Activated naive CD8-positive, alpha-beta T cell treated with anti-CD3 and anti-CD28 coated beads, Interleukin-2, amount 50 U/mL, for 16 hours (primary cell): Measurements from ENCODE around the gene EPB41L1.
"Not testable (repeated sequence)": the region's sequence is repeated elsewhere in the genome, so short reads cannot be mapped to it uniquely, and the experiment has no call there.

ENCODE experiments used
- DNase-seq: peaks from one replicate; pipeline ENCODE4 v3.0.0-alpha.2; 2020; ENCODE audit warnings: low read depth, low spot score

EPB41L1 gene

DNA sequence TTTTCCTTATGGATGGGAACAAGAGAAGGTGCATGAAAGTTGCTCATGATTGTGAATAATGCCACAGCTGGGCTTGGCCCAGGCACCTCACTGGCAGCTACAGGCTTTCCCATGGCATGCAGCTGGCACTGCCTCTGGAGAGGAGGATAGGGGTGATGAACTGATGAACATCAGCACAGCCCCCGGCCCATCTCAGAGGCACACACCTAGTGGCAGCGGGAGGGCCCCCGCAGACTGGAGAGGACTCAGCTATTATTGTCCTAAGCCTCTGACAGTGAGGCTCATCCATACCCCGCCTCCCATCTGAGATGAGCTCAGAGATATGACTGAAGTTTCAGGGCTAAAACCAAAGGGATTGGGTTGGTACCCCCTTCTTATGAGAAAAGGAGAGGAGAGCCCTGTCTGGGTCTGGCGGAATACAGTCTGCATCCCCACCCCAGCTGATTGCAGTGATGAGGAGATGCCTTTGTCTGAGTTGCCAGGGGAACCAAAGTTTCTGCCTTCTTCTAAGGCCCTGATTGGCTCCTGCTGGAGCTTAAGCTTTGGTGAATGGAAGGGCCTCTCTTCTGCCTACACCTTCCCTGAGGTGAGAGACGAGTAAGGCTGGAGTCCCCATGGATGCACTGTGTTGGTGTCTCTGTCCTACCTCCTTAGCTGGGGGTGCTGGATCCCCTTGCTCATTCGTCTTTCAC, 27.6 kb upstream of the EPB41L1 start:
- no peak for DNase-seq

GRCh38 chr20:36128463-36129159, 25.9 kb upstream of the EPB41L1 start:
- DNase-seq: no peak

DNA sequence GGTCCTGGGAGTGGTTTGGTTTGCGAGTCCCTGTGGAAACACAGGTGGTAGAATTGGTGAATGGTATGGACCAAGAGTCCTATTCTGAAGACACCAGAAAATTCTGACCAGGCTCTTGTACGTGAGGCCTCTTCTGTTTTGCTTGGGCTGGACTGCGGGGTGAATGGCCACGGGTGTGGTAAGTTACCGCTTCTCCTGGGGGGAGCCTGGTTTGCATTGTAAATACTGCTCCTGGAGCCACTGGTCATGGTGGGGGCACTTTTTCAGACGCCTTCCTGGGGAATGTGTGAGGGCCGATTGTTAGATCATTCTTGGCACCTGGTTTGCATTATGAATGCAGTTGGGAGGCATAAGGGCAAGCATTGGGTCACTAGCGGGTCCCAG, 25.4 kb upstream of the EPB41L1 start:
- no peak for DNase-seq

- DNase-seq: no peak
Observed at GRCh38 chr20:36130390-36130789, 24.1 kb upstream of the EPB41L1 start.

DNA sequence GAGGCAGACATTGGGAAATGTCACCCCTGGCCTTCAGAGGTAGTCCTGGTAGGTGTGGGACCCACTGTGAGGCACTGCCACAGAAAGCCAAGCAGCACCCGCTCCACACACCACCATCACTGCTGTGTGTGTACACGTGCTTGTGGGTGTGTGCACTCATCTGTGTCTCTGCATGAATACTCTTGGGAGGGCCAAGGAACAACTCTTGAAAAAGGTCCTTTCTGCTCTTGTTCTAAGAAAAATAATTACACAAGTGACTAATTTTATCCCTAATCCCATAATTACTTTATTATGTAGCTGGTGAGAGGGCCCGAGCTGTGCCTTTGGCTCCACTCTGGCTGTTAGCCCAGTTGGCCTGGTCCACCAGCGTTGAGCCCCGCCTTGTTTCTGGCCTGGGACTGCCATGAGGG, 21.7 kb upstream of the EPB41L1 start:
- no peak for DNase-seq

DNA sequence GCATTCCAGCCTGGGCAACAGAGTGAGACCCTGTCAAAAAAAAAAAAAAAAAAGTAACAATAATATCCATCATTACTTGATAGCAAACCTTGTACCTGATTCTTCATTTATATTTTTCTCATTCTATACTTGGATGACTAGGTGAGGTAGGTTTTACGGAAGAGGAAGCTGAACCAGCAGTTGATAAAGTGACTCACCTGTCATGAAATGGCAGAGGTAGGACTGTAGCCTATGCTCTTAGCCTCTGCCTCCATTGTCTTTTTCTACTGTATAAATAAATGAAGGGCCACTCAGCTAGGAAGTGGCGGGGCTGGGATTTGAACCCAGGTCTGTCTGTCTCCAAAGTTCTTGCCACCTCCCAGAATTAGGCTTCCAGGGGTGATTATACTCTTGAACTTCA, 20.7 kb upstream of the EPB41L1 start:
- no peak for DNase-seq

GRCh38 chr20:36135159-36135558, 19.4 kb upstream of the EPB41L1 start:
- no peak for DNase-seq

DNA sequence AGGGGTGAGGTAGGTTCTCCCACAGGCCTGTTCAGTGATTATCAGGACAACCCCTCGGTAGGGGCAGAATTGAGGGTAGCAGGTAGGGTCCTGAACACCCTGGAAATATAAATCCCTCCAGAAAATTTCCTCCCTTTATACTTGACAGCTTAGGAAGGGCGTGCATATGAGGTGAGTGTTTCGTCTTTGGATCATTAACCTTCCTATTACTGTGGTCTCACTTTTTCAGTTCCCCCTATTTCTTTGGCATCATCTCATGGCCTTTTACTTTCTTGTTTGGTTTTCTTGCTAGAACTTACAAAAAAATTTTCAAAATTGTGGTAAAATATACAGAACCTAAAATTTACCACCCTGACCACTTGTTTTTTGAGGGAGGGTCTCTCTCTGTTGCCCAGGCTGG, 18.7 kb upstream of the EPB41L1 start:
- no peak for DNase-seq

DNA sequence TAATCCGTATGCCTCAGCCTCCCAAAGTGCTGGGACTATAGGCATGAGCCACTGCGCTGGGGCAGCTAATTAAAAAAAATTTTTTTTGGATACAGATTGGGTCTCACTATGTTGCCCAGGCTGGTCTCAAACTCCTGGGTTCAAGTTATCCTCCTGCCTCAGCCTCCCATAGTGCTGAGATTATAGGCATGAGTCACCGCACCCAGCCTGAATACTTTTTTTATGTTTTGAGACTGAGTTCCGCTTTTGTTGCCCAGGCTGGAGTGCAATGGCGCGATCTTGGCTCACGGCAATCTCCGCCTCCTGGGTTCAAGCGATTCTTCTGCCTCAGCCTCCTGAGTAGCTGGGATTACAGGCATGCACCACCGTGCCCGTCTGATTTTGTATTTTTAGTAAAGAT, 17.2 kb upstream of the EPB41L1 start:
- not testable (repeated sequence) for DNase-seq

DNA sequence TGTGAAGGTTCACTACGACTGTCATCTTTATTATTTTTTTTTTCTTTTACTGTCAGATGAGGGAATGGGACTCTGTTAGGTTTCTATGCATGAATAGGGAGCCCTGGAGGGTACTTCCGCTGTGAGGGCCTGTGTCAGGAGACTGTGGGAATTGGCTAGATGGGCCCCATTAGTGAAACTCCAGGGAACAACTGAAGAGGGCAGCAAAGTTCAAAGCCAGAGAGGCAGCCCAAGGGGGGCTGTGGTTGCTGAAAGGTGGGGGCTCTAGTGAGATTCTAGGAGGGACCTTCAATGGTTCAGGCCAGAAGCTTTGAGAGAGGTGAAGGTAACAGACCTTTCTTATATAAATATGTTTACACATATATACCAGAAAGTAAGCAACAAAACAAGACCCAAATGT, 13.2 kb upstream of the EPB41L1 start:
- no peak for DNase-seq

GRCh38 chr20:36144336-36144735, 10.2 kb upstream of the EPB41L1 start:
- no peak for DNase-seq

DNA sequence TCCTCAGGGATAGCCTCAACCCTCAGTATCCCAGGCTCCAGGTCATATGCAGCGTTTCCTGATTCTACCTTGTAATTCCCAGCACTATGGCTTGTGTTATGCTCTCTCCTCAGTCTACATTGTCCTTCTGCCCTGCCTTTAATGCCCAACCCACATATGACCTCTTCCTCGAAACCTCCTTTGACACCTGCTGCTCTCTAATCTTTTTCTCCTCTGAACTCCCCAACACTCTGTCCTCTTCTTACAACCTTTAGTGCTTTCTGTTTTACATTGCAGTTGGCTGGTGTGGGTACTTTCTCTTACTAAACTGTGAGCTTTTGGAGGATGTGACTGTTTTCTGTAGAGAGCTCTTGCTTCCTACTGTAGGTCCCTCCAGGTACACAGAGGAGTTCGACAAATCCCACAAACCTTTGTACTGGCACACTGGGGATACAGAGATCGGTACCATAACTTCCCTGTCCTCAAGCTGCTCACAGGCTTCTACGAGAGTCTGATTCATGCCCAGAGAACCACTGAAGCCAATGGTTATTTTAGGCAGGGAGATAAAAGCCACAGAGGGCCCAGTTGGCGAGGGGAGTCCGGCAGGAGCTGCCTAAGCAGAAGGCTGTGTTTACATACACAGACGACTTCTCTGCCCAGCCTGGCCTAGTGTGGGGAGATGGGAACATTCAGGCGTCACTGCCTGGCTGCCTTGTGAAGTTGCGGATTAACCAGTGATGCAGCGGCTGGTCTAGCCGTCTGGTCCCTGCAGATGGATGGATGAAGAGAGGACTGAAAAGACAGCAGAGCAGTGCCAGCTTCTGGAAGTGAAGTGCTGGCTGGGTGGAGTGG, 8.4 kb upstream of the EPB41L1 start:
- no peak for DNase-seq

DNA sequence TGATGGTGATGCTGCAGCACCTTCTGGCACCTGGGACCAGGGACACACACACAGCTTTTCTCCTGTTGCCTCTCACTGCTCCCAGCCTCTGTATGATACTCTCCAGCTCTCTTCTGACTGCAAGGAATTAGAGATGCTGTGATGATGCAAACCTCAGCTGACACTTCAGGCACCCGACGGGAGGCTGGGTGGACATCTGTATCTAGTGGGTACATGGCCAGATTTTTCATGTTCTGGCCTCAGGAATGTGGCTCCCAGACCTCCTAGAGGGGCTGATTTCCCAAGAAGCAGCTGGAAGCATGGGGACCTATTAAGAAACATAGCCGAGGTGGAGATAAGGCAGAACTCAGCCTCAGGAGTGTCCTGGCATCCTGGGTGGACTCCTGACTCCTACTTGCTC, 6.8 kb upstream of the EPB41L1 start:
- DNase-seq: no peak

- DNase-seq: no peak
Observed at GRCh38 chr20:36148439-36148838, 6.1 kb upstream of the EPB41L1 start.

GRCh38 chr20:36149012-36149411, 5.5 kb upstream of the EPB41L1 start:
- DNase-seq: no peak

- no peak for DNase-seq
Observed at GRCh38 chr20:36149469-36149868, 5.1 kb upstream of the EPB41L1 start.

GRCh38 chr20:36150489-36150846, 4.1 kb upstream of the EPB41L1 start:
- DNase-seq: no peak

GRCh38 chr20:36150847-36151539, 3.5 kb upstream of the EPB41L1 start:
- DNase-seq: no peak

DNA sequence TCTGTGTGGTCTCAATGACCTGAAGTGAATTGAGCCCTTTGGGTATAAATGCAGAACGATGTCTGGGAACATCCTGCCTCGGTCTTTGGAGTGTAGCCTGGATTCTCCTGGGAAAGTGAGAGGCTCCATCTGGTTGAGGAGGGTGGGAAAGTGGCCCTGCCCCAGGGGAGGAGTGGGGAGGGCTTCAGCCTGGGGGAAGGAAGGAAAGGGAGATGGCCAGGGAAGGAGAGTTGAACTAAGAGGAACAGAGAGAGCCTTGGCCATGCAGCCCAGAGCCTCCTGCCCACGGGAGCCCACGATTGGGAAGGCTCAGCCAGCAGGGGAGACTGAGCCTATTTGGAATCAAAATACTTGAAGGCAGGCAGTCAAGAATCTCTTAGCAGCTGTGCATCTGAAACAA, 2.3 kb upstream of the EPB41L1 start:
- no peak for DNase-seq

DNA sequence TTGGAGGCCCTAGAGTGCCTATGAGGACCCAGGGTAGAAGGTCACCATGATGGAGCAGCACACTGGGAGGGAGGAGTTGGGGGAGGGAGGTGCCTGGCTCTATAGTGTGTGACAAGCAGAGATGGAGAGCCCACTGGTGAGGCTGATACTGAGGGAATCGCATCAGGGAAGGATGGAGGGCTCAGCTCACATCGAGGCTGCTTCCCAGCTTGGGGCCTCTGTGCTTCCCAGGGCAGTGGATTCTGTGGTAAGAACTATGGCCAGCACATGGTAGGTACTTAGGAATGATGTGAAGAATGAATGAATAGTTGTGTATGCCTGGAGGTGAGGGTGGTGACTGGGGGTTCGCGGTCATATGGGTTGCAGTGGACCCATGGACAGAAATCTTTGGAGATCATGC, 1.3 kb upstream of the EPB41L1 start:
- DNase-seq: no peak

DNA sequence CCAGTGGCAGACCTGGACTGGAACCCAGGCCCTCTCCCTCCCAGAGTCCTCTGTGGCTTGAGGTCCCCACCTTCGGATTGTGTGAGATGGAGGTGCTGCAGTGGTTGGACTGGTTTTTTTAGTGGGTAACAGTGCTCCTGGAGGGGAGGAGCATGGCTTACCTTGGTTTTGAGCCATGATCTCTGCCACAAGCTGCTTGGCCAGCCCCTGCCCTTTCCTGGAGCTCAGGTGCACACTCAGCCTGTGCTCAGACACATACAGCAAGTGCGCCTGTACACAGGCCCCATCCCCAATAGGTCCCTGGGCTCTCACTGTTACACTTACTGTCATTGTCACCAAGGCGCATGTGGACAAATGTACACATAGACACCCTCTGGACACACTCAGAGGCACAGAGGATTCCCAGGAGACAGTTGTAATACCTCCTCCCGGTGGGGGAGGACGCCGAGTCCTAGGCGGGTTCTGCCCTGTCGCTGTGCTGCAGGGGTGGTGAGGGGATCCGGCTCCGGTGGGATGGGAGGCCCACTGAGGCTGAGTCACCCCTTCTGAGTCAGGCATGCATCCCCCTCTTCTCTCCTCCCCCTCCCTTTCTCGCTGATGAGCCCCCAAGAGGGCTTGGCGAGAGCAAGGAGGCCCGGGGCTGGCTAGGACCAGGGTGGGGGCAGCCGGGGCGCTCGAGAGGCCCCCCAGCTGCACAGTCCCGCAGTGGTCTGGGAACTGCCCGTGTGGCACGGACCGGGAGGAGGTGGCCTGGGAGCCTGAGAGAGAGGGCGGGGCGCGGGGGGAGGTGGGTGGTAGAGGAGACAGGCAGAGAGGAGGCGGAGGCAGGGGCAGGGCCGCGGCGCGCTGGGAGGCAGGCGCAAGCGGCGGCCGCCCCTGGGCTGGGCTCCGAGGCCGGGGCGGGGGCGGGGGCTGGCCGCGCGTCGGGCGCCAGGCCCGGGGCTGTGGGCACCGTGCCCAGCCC, 522 bp upstream of the EPB41L1 start:
- DNase-seq: no peak
